Large intestine (tissue), 3 donors: ENCODE measurements around the gene MYOZ2. TPM values are rescaled to one million over a fixed set of nuclear protein-coding genes. Genes with fewer than 3 reads are reported as not detected.
"Not testable (repeated sequence)": the region's sequence is repeated elsewhere in the genome, so short reads cannot be mapped to it uniquely, and the experiment has no call there.

Experiments
- DNase-seq, 2 donors: peaks; one replicate each; pipeline versions ENCODE4 v3.0.0 to v3.0.0-alpha.2; 2013
- H3K27ac ChIP-seq: one replicate; pipeline ENCODE4 v1.5.1; 2013; ENCODE audit warnings: low read length
- H3K27me3 ChIP-seq: 2 replicates; pipeline ENCODE4 v1.6.1; 2013; ENCODE audit warnings: low read length; ENCODE audit not compliant: control insufficient read depth, insufficient read depth
- H3K36me3 ChIP-seq: 2 replicates; pipeline ENCODE4 v1.6.1; 2013; ENCODE audit warnings: low read length; ENCODE audit not compliant: control insufficient read depth, insufficient read depth
- H3K4me1 ChIP-seq: one replicate; pipeline ENCODE4 v1.6.1; 2013; ENCODE audit warnings: low read length; ENCODE audit not compliant: control insufficient read depth, insufficient read depth
- H3K4me3 ChIP-seq: one replicate; pipeline ENCODE4 v1.5.1; 2013; ENCODE audit warnings: low read length
- H3K9me3 ChIP-seq: one replicate; pipeline ENCODE4 v1.6.1; 2013; ENCODE audit warnings: mild to moderate bottlenecking, low read depth, low read length, moderate library complexity; ENCODE audit not compliant: control insufficient read depth
- WGBS: methylation state at CpG from one replicate; pipeline ENCODE4 v1.1.5; 2013; ENCODE audit warnings: low lambda C conversion rate; ENCODE audit not compliant: insufficient coverage; 5-methylcytosine and 5-hydroxymethylcytosine counted together
- polyA plus RNA-seq: library from polyadenylated mRNA; unstranded; fragments of 120-200 nt; gene quantifications from one replicate; pipeline ENCODE4 v1.2.1, GENCODE V29; 2013

MYOZ2 gene
- polyA plus RNA-seq, 1 donor, result 0.63 TPM

- Histone ChIP-seq H3K9me3 (no peaks in the 10 kb centered on the region), H3K27ac (no peak overlapping the region), H3K4me3 (no peak overlapping the region), H3K4me1 (peaks cover 10% of the 10 kb centered on the region), H3K27me3 (no peaks in the 10 kb centered on the region), H3K36me3 (no peaks in the 10 kb centered on the region)
- WGBS, result 78% methylated on average over 2 of the region's 3 CpGs
- no peak for DNase-seq
Observed at GRCh38 chr4:119128148-119128547, 7.5 kb upstream of the MYOZ2 start.

- H3K27ac ChIP-seq, result no peak overlapping the region
- no peak for DNase-seq
- 80% methylated on average over 1 of the region's 4 CpGs for WGBS
- H3K4me1 ChIP-seq, result peaks cover 10% of the 10 kb centered on the region
- no peaks in the 10 kb centered on the region for H3K27me3 ChIP-seq
- H3K9me3 ChIP-seq, result no peaks in the 10 kb centered on the region
- H3K4me3 ChIP-seq, result no peak overlapping the region
- H3K36me3 ChIP-seq, result no peaks in the 10 kb centered on the region
Observed at GRCh38 chr4:119130365-119131065, 5.1 kb upstream of the MYOZ2 start.

GRCh38 chr4:119131164-119131563 lies 4.5 kb upstream of the MYOZ2 start:
- no peak overlapping the region for H3K4me3 ChIP-seq
- H3K27ac ChIP-seq, result no peak overlapping the region
- peaks cover 10% of the 10 kb centered on the region for H3K4me1 ChIP-seq
- 17% methylated on average over 2 of the region's 4 CpGs for WGBS
- no peaks in the 10 kb centered on the region for H3K9me3 ChIP-seq
- H3K27me3 ChIP-seq, result no peaks in the 10 kb centered on the region
- DNase-seq, result no peak
- H3K36me3 ChIP-seq, result no peaks in the 10 kb centered on the region

- Histone ChIP-seq H3K4me3 (no peak overlapping the region), H3K4me1 (peaks cover 10% of the 10 kb centered on the region), H3K36me3 (no peaks in the 10 kb centered on the region), H3K27me3 (no peaks in the 10 kb centered on the region), H3K27ac (no peak overlapping the region), H3K9me3 (no peaks in the 10 kb centered on the region)
- WGBS, result no CpG with 5 or more reads among the region's 5 CpGs
- no peak for DNase-seq
Observed at GRCh38 chr4:119132306-119132705, 3.3 kb upstream of the MYOZ2 start.

- Histone ChIP-seq H3K4me1 (peaks cover 7% of the 10 kb centered on the region), H3K36me3 (no peaks in the 10 kb centered on the region), H3K4me3 (no peak overlapping the region), H3K9me3 (no peaks in the 10 kb centered on the region), H3K27me3 (no peaks in the 10 kb centered on the region), H3K27ac (no peak overlapping the region)
- 73% methylated on average over 3 of the region's 3 CpGs for WGBS
- DNase-seq, result no peak
Observed at GRCh38 chr4:119136546-119136945, 914 bp downstream of the MYOZ2 start.

GRCh38 chr4:119138046-119138445 lies 2.4 kb downstream of the MYOZ2 start:
- DNase-seq, result no peak
- Histone ChIP-seq H3K36me3 (no peaks in the 10 kb centered on the region), H3K9me3 (no peaks in the 10 kb centered on the region), H3K27me3 (no peaks in the 10 kb centered on the region), H3K4me1 (peaks cover 4% of the 10 kb centered on the region), H3K27ac (no peak overlapping the region), H3K4me3 (no peak overlapping the region)
- 80% methylated on average over 1 of the region's 2 CpGs for whole genome bisulfite sequencing

- no peak overlapping the region for H3K4me3 ChIP-seq
- no peaks in the 10 kb centered on the region for H3K9me3 ChIP-seq
- H3K4me1 ChIP-seq, result peaks cover 4% of the 10 kb centered on the region
- H3K36me3 ChIP-seq, result no peaks in the 10 kb centered on the region
- H3K27ac ChIP-seq, result no peak overlapping the region
- no peak for DNase-seq
- no peaks in the 10 kb centered on the region for H3K27me3 ChIP-seq
Observed at GRCh38 chr4:119139311-119139710, 3.7 kb downstream of the MYOZ2 start.

GRCh38 chr4:119139822-119140252 lies 4.2 kb downstream of the MYOZ2 start:
- Histone ChIP-seq H3K4me1 (peaks cover 4% of the 10 kb centered on the region), H3K27me3 (no peaks in the 10 kb centered on the region), H3K27ac (peak overlapping the region; percentile 11), H3K36me3 (no peaks in the 10 kb centered on the region), H3K9me3 (no peaks in the 10 kb centered on the region), H3K4me3 (no peak overlapping the region)
- WGBS, result no CpG with 5 or more reads among the region's 2 CpGs
- DNase-seq, result peak in 1 of 2 donors; percentile 31

- DNase-seq, H3K27me3 ChIP-seq, H3K4me1 ChIP-seq, H3K9me3 ChIP-seq, H3K27ac ChIP-seq, H3K36me3 ChIP-seq, H3K4me3 ChIP-seq: not testable (repeated sequence)
- 100% methylated on average over 1 of the region's 4 CpGs for WGBS
Observed at GRCh38 chr4:119141283-119141682, 5.7 kb downstream of the MYOZ2 start.

GRCh38 chr4:119142833-119143232 lies 7.2 kb downstream of the MYOZ2 start:
- peaks cover 4% of the 10 kb centered on the region for H3K4me1 ChIP-seq
- no peak overlapping the region for H3K4me3 ChIP-seq
- no peaks in the 10 kb centered on the region for H3K9me3 ChIP-seq
- H3K27ac ChIP-seq, result no peak overlapping the region
- H3K36me3 ChIP-seq, result no peaks in the 10 kb centered on the region
- no peaks in the 10 kb centered on the region for H3K27me3 ChIP-seq
- no peak for DNase-seq

- not testable (repeated sequence) for H3K27ac ChIP-seq, DNase-seq, H3K9me3 ChIP-seq, H3K36me3 ChIP-seq, H3K27me3 ChIP-seq, H3K4me1 ChIP-seq, H3K4me3 ChIP-seq
- WGBS, result 96% methylated on average over 4 of the region's 10 CpGs
Observed at GRCh38 chr4:119143341-119143740, 7.7 kb downstream of the MYOZ2 start.
